IPS DF 6.9 (cell line): ENCODE data around the gene CTSA.

Experiments used
- DNase-seq: peaks from one replicate; pipeline ENCODE4 v3.0.0-alpha.2; 2013; ENCODE audit warnings: low read depth, low spot score
- H3K27ac ChIP-seq: one replicate; pipeline ENCODE4 v1.5.1; 2013; ENCODE audit warnings: low read length, control low read depth
- H3K27me3 ChIP-seq: 2 replicates; pipeline ENCODE4 v1.6.1; 2013; ENCODE audit warnings: mild to moderate bottlenecking, low read length; ENCODE audit not compliant: control insufficient read depth, insufficient read depth
- H3K36me3 ChIP-seq: 2 replicates; pipeline ENCODE4 v1.6.1; 2013; ENCODE audit warnings: low read length; ENCODE audit not compliant: control insufficient read depth, insufficient read depth
- H3K4me1 ChIP-seq: 2 replicates; pipeline ENCODE4 v1.6.1; 2013; ENCODE audit warnings: low read length; ENCODE audit not compliant: control insufficient read depth, insufficient read depth
- H3K4me3 ChIP-seq: 2 replicates; pipeline ENCODE4 v1.5.1; 2013; ENCODE audit warnings: mild to moderate bottlenecking, low read length
- H3K9me3 ChIP-seq: 2 replicates; pipeline ENCODE4 v1.6.1; 2013; ENCODE audit warnings: low read length, inconsistent platforms; ENCODE audit not compliant: control insufficient read depth, insufficient read depth
- WGBS: extraction: QIAGEN DNeasy Blood & Tissue Kit; methylation state at CpG from one replicate; pipeline ENCODE4 v1.1.7; 2013; ENCODE audit warnings: mixed read lengths, missing lambda C conversion rate; ENCODE audit not compliant: insufficient read length, insufficient coverage; 5-methylcytosine and 5-hydroxymethylcytosine counted together

The CTSA gene

GRCh38 chr20:45908084-45908483 is 16.9 kb downstream of the CTSA start:
- Histone ChIP-seq H3K4me1 (peaks cover 3% of the 10 kb centered on the region; the same call in 1 of the 2 replicates), H3K9me3 (no peaks in the 10 kb centered on the region), H3K36me3 (peaks cover 18% of the 10 kb centered on the region), H3K27ac (no peak overlapping the region), H3K4me3 (no peak overlapping the region), H3K27me3 (no peaks in the 10 kb centered on the region)
- no peak for DNase-seq
- WGBS = no CpG with 5 or more reads among the region's 2 CpGs

- H3K36me3 ChIP-seq = peaks cover 18% of the 10 kb centered on the region
- no peak overlapping the region for H3K4me3 ChIP-seq
- peaks cover 3% of the 10 kb centered on the region; the same call in 1 of the 2 replicates for H3K4me1 ChIP-seq
- WGBS = 100% methylated on average over 1 of the region's 12 CpGs
- no peaks in the 10 kb centered on the region for H3K27me3 ChIP-seq
- H3K27ac ChIP-seq = no peak overlapping the region
- H3K9me3 ChIP-seq = no peaks in the 10 kb centered on the region
- DNase-seq = no peak
Measured at GRCh38 chr20:45909336-45909808, 18.2 kb downstream of the CTSA start.

GRCh38 chr20:45909817-45910669 is 18.9 kb downstream of the CTSA start:
- no CpG with 5 or more reads among the region's 22 CpGs for WGBS
- Histone ChIP-seq H3K27ac (no peak overlapping the region), H3K27me3 (no peaks in the 10 kb centered on the region), H3K36me3 (peaks cover 12% of the 10 kb centered on the region), H3K4me3 (no peak overlapping the region), H3K9me3 (no peaks in the 10 kb centered on the region), H3K4me1 (peaks cover 3% of the 10 kb centered on the region; the same call in 1 of the 2 replicates)
- DNase-seq = no peak

- H3K4me1 ChIP-seq = peaks cover 3% of the 10 kb centered on the region; the same call in 1 of the 2 replicates
Measured at GRCh38 chr20:45910670-45911485, 19.7 kb downstream of the CTSA start.

GRCh38 chr20:45911486-45912343 is 20.6 kb downstream of the CTSA start, which contains the start of gene PLTP:
Gene PLTP, minus strand, starts transcription at chr20:45912155. Its CDS starts 703 bp downstream, at chr20:45911452.
- no peaks in the 10 kb centered on the region for H3K9me3 ChIP-seq
- H3K27ac ChIP-seq = no peak within 1 kb of the TSS
- H3K4me1 ChIP-seq = peaks cover 3% of the 10 kb centered on the region; the same call in 1 of the 2 replicates
- DNase-seq = no peak
- H3K36me3 ChIP-seq = peaks cover 10% of the 10 kb centered on the region; the same call in 1 of the 2 replicates
- peak within 1 kb of the TSS; percentile 69; the same call in 1 of the 2 replicates for H3K4me3 ChIP-seq
- H3K27me3 ChIP-seq = no peaks in the 10 kb centered on the region
- no CpG with 5 or more reads among the region's 58 CpGs for WGBS

More at GRCh38 chr20:45910670-45911485, 19.7 kb downstream of the CTSA start:
- peak; percentile 100 for DNase-seq
- no peaks in the 10 kb centered on the region for H3K27me3 ChIP-seq
- 100% methylated on average over 2 of the region's 43 CpGs for WGBS
- peak overlapping the region; percentile 69; the same call in 1 of the 2 replicates for H3K4me3 ChIP-seq
- H3K36me3 ChIP-seq = peaks cover 10% of the 10 kb centered on the region
- no peak overlapping the region for H3K27ac ChIP-seq
- H3K9me3 ChIP-seq = no peaks in the 10 kb centered on the region

GRCh38 chr20:45912344-45912682 is 21.2 kb downstream of the CTSA start:
- no CpG with 5 or more reads among the region's 4 CpGs for WGBS

GRCh38 chr20:45913116-45913515 is 22.0 kb downstream of the CTSA start:
- Histone ChIP-seq H3K36me3 (0 out of 2 replicates have a peak, but pooled peaks cover 5% of the 10 kb centered on the region), H3K4me1 (peaks cover 3% of the 10 kb centered on the region; the same call in 1 of the 2 replicates), H3K4me3 (no peak overlapping the region), H3K27ac (no peak overlapping the region), H3K9me3 (no peaks in the 10 kb centered on the region), H3K27me3 (no peaks in the 10 kb centered on the region)
- no CpG with 5 or more reads among the region's 5 CpGs for WGBS
- DNase-seq = no peak

More at GRCh38 chr20:45912344-45912682, 21.2 kb downstream of the CTSA start:
- no peaks in the 10 kb centered on the region for H3K9me3 ChIP-seq
- DNase-seq = no peak
- no peak overlapping the region for H3K27ac ChIP-seq
- peaks cover 9% of the 10 kb centered on the region; the same call in 1 of the 2 replicates for H3K36me3 ChIP-seq
- peak overlapping the region; percentile 69; the same call in 1 of the 2 replicates for H3K4me3 ChIP-seq
- no peaks in the 10 kb centered on the region for H3K27me3 ChIP-seq
- H3K4me1 ChIP-seq = peaks cover 3% of the 10 kb centered on the region; the same call in 1 of the 2 replicates

GRCh38 chr20:45917790-45918141 is 26.6 kb downstream of the CTSA start:
- Histone ChIP-seq H3K4me1 (no peaks in the 10 kb centered on the region), H3K36me3 (no peaks in the 10 kb centered on the region), H3K9me3 (no peaks in the 10 kb centered on the region), H3K4me3 (no peak overlapping the region), H3K27me3 (no peaks in the 10 kb centered on the region), H3K27ac (no peak overlapping the region)
- WGBS = no CpG with 5 or more reads among the region's 5 CpGs
- DNase-seq = no peak

- no peaks in the 10 kb centered on the region for H3K36me3 ChIP-seq
- WGBS = no CpG with 5 or more reads among the region's 5 CpGs
- H3K4me3 ChIP-seq = no peak overlapping the region
- H3K27me3 ChIP-seq = no peaks in the 10 kb centered on the region
- no peaks in the 10 kb centered on the region for H3K9me3 ChIP-seq
- DNase-seq = no peak
- no peak overlapping the region for H3K27ac ChIP-seq
- H3K4me1 ChIP-seq = no peaks in the 10 kb centered on the region
Measured at GRCh38 chr20:45918182-45918737, 27.1 kb downstream of the CTSA start.
